Hepatocyte (in vitro differentiated cells): ENCODE results near the gene AGBL4.

Experiments used
- EZH2 ChIP-seq: fragments of 200-600 bp; sonication (generic); IDR thresholded peaks from 2 replicates; pipeline ENCODE4 v1.6.1; 2016; ENCODE audit warnings: antibody characterized with exemption, mild to moderate bottlenecking, borderline replicate concordance
- EZH2phosphoT487 ChIP-seq: fragments of 200-600 bp; sonication (generic); IDR thresholded peaks from one replicate; pipeline ENCODE4 v1.6.1; 2018; ENCODE audit warnings: antibody characterized with exemption, mild to moderate bottlenecking, low read depth, moderate library complexity; ENCODE audit not compliant: unreplicated experiment, severe bottlenecking
- TF ChIP-seq, protein P1 (sequence below): fragments of 200-600 bp; sonication (generic); IDR thresholded peaks from 2 replicates; pipeline ENCODE4 v1.5.1; 2016; ENCODE audit warnings: antibody characterized with exemption, mild to moderate bottlenecking; ENCODE audit not compliant: poor library complexity

GRCh38 chr1:49436865-49437264 is 586.9 kb downstream of the AGBL4 start:
- TF ChIP-seq, protein P1, sequence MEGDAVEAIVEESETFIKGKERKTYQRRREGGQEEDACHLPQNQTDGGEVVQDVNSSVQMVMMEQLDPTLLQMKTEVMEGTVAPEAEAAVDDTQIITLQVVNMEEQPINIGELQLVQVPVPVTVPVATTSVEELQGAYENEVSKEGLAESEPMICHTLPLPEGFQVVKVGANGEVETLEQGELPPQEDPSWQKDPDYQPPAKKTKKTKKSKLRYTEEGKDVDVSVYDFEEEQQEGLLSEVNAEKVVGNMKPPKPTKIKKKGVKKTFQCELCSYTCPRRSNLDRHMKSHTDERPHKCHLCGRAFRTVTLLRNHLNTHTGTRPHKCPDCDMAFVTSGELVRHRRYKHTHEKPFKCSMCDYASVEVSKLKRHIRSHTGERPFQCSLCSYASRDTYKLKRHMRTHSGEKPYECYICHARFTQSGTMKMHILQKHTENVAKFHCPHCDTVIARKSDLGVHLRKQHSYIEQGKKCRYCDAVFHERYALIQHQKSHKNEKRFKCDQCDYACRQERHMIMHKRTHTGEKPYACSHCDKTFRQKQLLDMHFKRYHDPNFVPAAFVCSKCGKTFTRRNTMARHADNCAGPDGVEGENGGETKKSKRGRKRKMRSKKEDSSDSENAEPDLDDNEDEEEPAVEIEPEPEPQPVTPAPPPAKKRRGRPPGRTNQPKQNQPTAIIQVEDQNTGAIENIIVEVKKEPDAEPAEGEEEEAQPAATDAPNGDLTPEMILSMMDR: no peak
- TF ChIP-seq EZH2 (no peak), EZH2phosphoT487 (no peak)
